Stimulated activated CD8-positive, alpha-beta memory T cell treated with anti-CD3 and anti-CD28 coated beads, Interleukin-12 subunit alpha, Interleukin-12 subunit beta, amount 100 ng/mL, for 24 hours (primary cell): ENCODE measurements around the gene TMEM131L.
"Not testable (repeated sequence)": the region's sequence is repeated elsewhere in the genome, so short reads cannot be mapped to it uniquely, and the experiment has no call there.

ENCODE experiments used
- DNase-seq: peaks from one replicate; pipeline ENCODE4 v3.0.0-alpha.2; 2020; ENCODE audit errors: extremely low read depth

TMEM131L gene

GRCh38 chr4:153538487-153539357 is 72.6 kb downstream of the TMEM131L start:
- no peak for DNase-seq

DNA sequence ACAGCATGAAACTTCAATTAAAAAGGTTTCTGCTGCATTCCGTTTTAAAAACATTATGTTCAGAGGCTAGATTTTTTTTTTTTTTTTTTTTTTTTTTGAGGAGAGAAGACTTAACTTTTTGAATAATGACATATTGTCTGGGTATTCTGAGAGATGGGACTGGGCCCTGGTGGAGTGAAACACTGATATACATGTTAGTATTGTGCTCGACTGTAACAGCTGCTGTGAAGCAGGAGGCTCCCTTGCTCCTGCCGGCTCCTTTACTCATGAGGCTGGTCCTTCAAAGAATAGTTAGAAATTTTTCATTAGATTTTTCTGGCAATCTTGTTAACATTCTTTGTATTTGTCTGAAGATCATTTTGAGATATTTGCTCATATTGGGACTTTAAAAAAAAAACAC is 73.3 kb downstream of the TMEM131L start:
- DNase-seq: no peak

GRCh38 chr4:153541456-153542096 is 75.4 kb downstream of the TMEM131L start:
- no peak for DNase-seq

DNA sequence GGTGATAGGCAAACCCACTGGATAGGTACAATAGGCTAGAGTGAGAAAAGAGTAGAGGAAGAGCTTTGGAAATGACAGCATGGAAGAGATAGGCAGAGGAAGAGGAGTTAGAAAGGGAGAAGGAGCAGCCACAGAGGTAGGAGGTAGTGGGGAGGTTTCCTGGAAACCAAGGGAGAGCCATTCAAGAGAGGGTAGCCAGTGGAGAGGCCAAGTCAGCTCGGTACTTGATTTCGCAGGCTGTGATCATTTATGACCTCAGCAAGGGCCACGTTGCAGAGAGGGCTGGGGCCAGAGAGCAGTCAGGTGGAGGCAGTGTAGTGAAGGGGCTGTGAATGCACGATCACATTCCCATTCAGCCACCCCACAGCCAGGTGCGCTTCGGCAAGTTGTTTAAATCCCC is 76.0 kb downstream of the TMEM131L start:
- no peak for DNase-seq

- no peak for DNase-seq
Measured at GRCh38 chr4:153542834-153543233, 76.7 kb downstream of the TMEM131L start.

- no peak for DNase-seq
Measured at GRCh38 chr4:153543351-153543750, 77.2 kb downstream of the TMEM131L start.

DNA sequence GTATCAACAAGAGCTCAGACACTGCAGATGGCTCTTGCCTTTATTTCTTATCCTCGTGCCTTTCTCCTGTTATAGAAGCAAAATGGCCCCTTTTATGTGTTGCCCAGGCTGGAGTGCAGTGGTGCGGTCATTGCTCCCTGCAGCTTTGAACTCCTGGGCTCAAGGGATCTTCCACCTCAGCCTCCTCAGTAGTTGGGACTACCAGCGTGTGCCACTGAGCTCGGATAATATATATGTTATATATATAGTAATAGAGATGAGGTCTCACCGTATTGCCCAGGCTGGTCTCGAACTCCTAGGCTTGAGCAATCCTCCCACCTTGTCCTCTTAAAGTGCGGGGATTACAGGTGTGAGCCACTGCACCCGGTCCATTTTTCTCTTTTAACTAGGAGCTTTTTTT is 79.7 kb downstream of the TMEM131L start:
- no peak for DNase-seq

DNA sequence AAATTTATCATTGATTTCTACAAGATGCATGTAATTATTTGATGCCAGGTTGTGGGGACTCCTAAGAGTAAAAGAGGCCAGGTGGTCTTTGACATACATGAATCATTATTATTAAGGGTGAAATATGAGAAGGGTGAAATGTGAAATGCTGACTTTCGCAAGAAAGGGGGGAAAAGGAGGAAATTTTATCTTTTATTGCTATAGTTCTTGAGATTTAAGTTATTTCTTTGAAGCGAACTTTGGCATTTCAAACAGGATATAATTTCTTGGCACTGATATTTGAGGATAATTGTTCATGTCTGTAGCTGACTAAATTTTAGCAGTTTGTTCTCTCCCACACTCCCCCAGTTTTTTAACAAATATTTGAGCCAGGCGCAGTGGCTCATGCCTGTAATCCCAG is 80.1 kb downstream of the TMEM131L start:
- DNase-seq: no peak

GRCh38 chr4:153547520-153547919 is 81.4 kb downstream of the TMEM131L start:
- no peak for DNase-seq

GRCh38 chr4:153548907-153549306 is 82.7 kb downstream of the TMEM131L start:
- DNase-seq: not testable (repeated sequence)

- no peak for DNase-seq
Measured at GRCh38 chr4:153549405-153549804, 83.2 kb downstream of the TMEM131L start.

DNA sequence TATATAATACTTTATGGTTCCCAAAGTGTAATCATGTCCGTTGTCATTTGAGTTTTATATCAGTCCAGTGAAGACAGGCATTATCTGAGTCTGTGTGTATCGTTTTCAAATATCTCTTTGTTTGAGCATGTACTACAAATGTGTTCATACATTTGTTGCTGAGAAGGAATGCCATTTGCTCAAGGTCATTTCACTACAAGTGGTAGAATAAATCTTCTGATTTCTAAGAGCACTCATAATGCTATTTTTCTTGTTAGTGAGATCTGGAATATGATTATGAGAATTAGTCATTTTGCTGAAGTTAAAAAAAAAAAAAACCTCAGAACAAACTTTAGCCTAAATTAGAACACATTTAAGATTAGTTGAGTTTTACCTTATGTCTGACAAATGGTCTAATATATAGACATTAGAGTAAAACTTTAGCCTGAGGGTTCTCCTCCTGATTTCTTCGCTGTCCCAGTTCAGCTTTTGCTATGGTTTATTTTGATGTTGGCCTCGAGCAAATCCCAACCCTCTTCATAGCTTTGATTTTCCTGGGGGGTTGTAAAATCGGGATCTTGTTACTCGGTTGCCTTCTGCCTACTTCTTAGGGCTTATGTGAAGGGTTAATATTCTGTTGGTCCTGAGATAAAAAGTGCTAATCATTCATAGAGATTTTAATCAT is 87.1 kb downstream of the TMEM131L start:
- no peak for DNase-seq

GRCh38 chr4:153553819-153554170 is 87.6 kb downstream of the TMEM131L start:
- DNase-seq: no peak

DNA sequence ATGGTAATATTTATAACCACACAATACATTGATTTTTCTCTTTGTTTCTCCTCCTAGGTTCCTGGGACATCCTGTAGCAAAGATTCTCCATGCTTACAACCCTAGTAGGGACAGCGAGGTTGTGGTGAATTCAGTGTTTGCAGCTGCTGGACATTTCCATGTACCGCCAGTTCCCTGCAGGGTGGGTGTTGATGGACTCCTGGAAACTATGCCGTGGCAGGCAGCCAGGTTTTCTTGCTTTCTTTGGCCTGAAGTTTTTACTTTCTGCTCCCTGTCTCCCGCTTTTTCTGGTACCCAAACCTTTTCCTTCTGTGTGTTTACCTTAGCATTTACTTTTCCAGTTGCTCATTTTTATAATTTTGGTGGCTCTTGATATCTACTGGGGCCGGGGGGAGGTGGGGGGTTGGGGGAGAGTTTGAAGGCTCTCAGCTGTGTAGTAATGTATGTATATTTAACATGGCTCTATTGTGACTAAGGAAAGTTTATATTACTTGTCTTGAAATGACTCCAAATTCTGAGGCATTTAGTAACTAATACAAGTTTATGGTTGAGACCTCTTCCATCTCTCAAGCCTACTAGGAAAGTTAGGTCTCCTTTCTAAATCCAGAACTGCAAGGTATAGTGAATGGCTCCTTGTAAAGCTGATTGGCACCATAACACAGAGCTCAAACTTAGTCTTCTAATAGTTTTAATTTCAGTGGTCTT is 89.7 kb downstream of the TMEM131L start:
- no peak for DNase-seq

DNA sequence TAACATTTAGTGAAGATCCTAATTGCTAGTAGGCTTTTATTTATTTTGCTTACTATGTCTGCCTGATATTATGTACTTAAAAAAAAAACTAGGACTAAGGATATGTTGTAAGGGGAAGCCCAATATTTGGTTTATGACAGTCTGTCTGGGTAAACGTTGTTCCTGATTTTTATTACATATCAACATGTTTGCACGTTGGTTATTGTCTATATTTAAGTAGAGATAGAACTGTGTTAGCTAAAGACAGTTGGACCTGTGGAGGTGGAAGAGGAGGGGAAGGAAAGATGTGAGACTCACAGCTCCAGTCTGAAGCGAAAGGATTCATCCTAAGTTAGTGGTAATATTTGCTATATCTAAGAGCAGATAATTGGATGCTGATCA is 90.3 kb downstream of the TMEM131L start:
- DNase-seq: no peak

GRCh38 chr4:153560908-153561307 is 94.7 kb downstream of the TMEM131L start:
- DNase-seq: no peak

- DNase-seq: no peak
Measured at GRCh38 chr4:153564630-153565525, 98.7 kb downstream of the TMEM131L start.

DNA sequence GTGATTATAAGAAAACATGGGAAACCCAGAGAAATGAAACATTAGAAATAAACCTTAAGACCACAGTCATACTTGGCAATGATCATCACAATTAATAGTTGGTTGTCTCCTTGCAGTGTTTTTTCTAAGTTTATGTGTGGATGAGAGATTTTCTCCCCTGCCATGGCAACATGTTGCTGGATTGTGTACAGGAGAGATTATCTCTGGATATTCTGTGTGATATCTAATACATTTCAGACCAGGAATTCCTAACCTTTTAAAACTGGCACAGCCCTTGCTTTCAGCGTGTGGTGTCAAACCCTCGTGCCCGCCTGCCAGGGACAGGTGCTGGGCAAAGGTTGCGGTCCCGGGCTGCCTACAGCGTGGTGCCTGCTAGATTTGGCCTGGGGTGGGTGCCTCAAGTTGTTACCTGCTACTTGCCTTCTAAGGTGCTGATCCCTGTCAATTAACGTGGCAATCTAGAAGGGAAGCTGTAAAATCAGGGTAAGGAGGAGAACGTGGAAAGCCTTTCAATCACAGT is 100.5 kb downstream of the TMEM131L start:
- no peak for DNase-seq

- not testable (repeated sequence) for DNase-seq
Measured at GRCh38 chr4:153567660-153568059, 101.5 kb downstream of the TMEM131L start.

- DNase-seq: no peak
Measured at GRCh38 chr4:153570228-153570973, 104.2 kb downstream of the TMEM131L start.
